ENCODE data around the gene TNFRSF12A.
A peak's percentile ranks its signal among the peaks of the same experiment; 100 is the strongest.

TNFRSF12A gene

GRCh38 chr16:3023669-3024478 is 3.7 kb downstream of the TNFRSF12A start, which contains the start of the genes HCFC1R1 and THOC6:
Gene HCFC1R1 (minus strand): TSS chr16:3023942. CDS start chr16:3023941, 1 bp downstream.
Gene THOC6 (plus strand): TSS chr16:3024035. CDS start chr16:3024327, 292 bp downstream.
- H3K9me3 ChIP-seq (replicated peaks; ENCODE audit: low read length) = no peaks in the 10 kb centered on the region
- H3K4me1 ChIP-seq (ENCODE audit: control insufficient read depth, insufficient read depth, low read length) = peaks cover 21% of the 10 kb centered on the region
- peaks cover 29% of the 10 kb centered on the region for H3K36me3 ChIP-seq (ENCODE audit: insufficient read depth, low read length)
- peak within 1 kb of the TSS; percentile 100 for H3K9ac ChIP-seq (ENCODE audit: low read depth, low read length)
- H3K4me2 ChIP-seq (ENCODE audit: low read length) = peak within 1 kb of the TSS; percentile 96
- peak within 1 kb of the TSS; percentile 97 for H3K4me3 ChIP-seq (ENCODE audit: low read length)
- peaks cover under 1% of the 10 kb centered on the region for H3K27me3 ChIP-seq (ENCODE audit: control insufficient read depth, insufficient read depth, low read length)

- Histone ChIP-seq H3K9ac (ENCODE audit: low read depth, low read length) (no peak overlapping the region), H3K9me3 (replicated peaks; ENCODE audit: low read length) (no peaks in the 10 kb centered on the region), H3K4me3 (ENCODE audit: low read length) (no peak overlapping the region), H3K4me1 (ENCODE audit: control insufficient read depth, insufficient read depth, low read length) (peaks cover 26% of the 10 kb centered on the region), H3K4me2 (ENCODE audit: low read length) (no peak overlapping the region), H3K27me3 (ENCODE audit: control insufficient read depth, insufficient read depth, low read length) (peaks cover 14% of the 10 kb centered on the region), H3K36me3 (ENCODE audit: insufficient read depth, low read length) (peaks cover 28% of the 10 kb centered on the region)
Measured at GRCh38 chr16:3025032-3026002, 5.1 kb downstream of the TNFRSF12A start.

GRCh38 chr16:3026003-3026378 is 5.8 kb downstream of the TNFRSF12A start:
- H3K4me3 ChIP-seq (ENCODE audit: low read length) = no peak overlapping the region
- no peak overlapping the region for H3K9ac ChIP-seq (ENCODE audit: low read depth, low read length)
- peaks cover 26% of the 10 kb centered on the region for H3K4me1 ChIP-seq (ENCODE audit: control insufficient read depth, insufficient read depth, low read length)
- H3K9me3 ChIP-seq (replicated peaks; ENCODE audit: low read length) = no peaks in the 10 kb centered on the region
- H3K4me2 ChIP-seq (ENCODE audit: low read length) = no peak overlapping the region
- H3K27me3 ChIP-seq (ENCODE audit: control insufficient read depth, insufficient read depth, low read length) = peaks cover 15% of the 10 kb centered on the region
- H3K36me3 ChIP-seq (ENCODE audit: insufficient read depth, low read length) = peaks cover 25% of the 10 kb centered on the region

GRCh38 chr16:3026609-3027488 is 6.7 kb downstream of the TNFRSF12A start:
- peaks cover 15% of the 10 kb centered on the region for H3K27me3 ChIP-seq (ENCODE audit: control insufficient read depth, insufficient read depth, low read length)
- peaks cover 18% of the 10 kb centered on the region for H3K36me3 ChIP-seq (ENCODE audit: insufficient read depth, low read length)
- no peaks in the 10 kb centered on the region for H3K9me3 ChIP-seq (replicated peaks; ENCODE audit: low read length)
- peaks cover 26% of the 10 kb centered on the region for H3K4me1 ChIP-seq (ENCODE audit: control insufficient read depth, insufficient read depth, low read length)
- H3K9ac ChIP-seq (ENCODE audit: low read depth, low read length) = no peak overlapping the region
- H3K4me2 ChIP-seq (ENCODE audit: low read length) = no peak overlapping the region
- no peak overlapping the region for H3K4me3 ChIP-seq (ENCODE audit: low read length)

GRCh38 chr16:3027489-3027795 is 7.3 kb downstream of the TNFRSF12A start:
- Histone ChIP-seq H3K9ac (ENCODE audit: low read depth, low read length) (no peak overlapping the region), H3K4me1 (ENCODE audit: control insufficient read depth, insufficient read depth, low read length) (peaks cover 22% of the 10 kb centered on the region), H3K4me3 (ENCODE audit: low read length) (no peak overlapping the region), H3K36me3 (ENCODE audit: insufficient read depth, low read length) (peaks cover 14% of the 10 kb centered on the region), H3K27me3 (ENCODE audit: control insufficient read depth, insufficient read depth, low read length) (peaks cover 20% of the 10 kb centered on the region), H3K4me2 (ENCODE audit: low read length) (no peak overlapping the region), H3K9me3 (replicated peaks; ENCODE audit: low read length) (no peaks in the 10 kb centered on the region)

- H3K36me3 ChIP-seq (ENCODE audit: insufficient read depth, low read length) = peaks cover 9% of the 10 kb centered on the region
- H3K9ac ChIP-seq (ENCODE audit: low read depth, low read length) = no peak overlapping the region
- peaks cover 27% of the 10 kb centered on the region for H3K27me3 ChIP-seq (ENCODE audit: control insufficient read depth, insufficient read depth, low read length)
- H3K4me1 ChIP-seq (ENCODE audit: control insufficient read depth, insufficient read depth, low read length) = peaks cover 15% of the 10 kb centered on the region
- H3K9me3 ChIP-seq (replicated peaks; ENCODE audit: low read length) = no peaks in the 10 kb centered on the region
- H3K4me3 ChIP-seq (ENCODE audit: low read length) = no peak overlapping the region
- no peak overlapping the region for H3K4me2 ChIP-seq (ENCODE audit: low read length)
Measured at GRCh38 chr16:3027983-3028715, 8.0 kb downstream of the TNFRSF12A start.

GRCh38 chr16:3028716-3029319 is 8.7 kb downstream of the TNFRSF12A start:
- H3K4me3 ChIP-seq (ENCODE audit: low read length) = no peak overlapping the region
- peaks cover 8% of the 10 kb centered on the region for H3K4me1 ChIP-seq (ENCODE audit: control insufficient read depth, insufficient read depth, low read length)

GRCh38 chr16:3029491-3030221 is 9.5 kb downstream of the TNFRSF12A start:
- Histone ChIP-seq H3K4me1 (ENCODE audit: control insufficient read depth, insufficient read depth, low read length) (peaks cover 8% of the 10 kb centered on the region), H3K9me3 (replicated peaks; ENCODE audit: low read length) (no peaks in the 10 kb centered on the region), H3K4me2 (ENCODE audit: low read length) (peak overlapping the region; percentile 66), H3K9ac (ENCODE audit: low read depth, low read length) (no peak overlapping the region), H3K4me3 (ENCODE audit: low read length) (peak overlapping the region; percentile 51), H3K36me3 (ENCODE audit: insufficient read depth, low read length) (peaks cover 9% of the 10 kb centered on the region), H3K27me3 (ENCODE audit: control insufficient read depth, insufficient read depth, low read length) (peaks cover 40% of the 10 kb centered on the region)

More at GRCh38 chr16:3028716-3029319, 8.7 kb downstream of the TNFRSF12A start:
- Histone ChIP-seq H3K36me3 (ENCODE audit: insufficient read depth, low read length) (peaks cover 9% of the 10 kb centered on the region), H3K9ac (ENCODE audit: low read depth, low read length) (no peak overlapping the region), H3K4me2 (ENCODE audit: low read length) (no peak overlapping the region), H3K27me3 (ENCODE audit: control insufficient read depth, insufficient read depth, low read length) (peaks cover 34% of the 10 kb centered on the region), H3K9me3 (replicated peaks; ENCODE audit: low read length) (no peaks in the 10 kb centered on the region)

GRCh38 chr16:3030222-3031212 is 10.3 kb downstream of the TNFRSF12A start:
- Histone ChIP-seq H3K9me3 (replicated peaks; ENCODE audit: low read length) (no peaks in the 10 kb centered on the region), H3K36me3 (ENCODE audit: insufficient read depth, low read length) (peaks cover 9% of the 10 kb centered on the region), H3K4me3 (ENCODE audit: low read length) (no peak overlapping the region), H3K4me2 (ENCODE audit: low read length) (no peak overlapping the region), H3K9ac (ENCODE audit: low read depth, low read length) (no peak overlapping the region), H3K27me3 (ENCODE audit: control insufficient read depth, insufficient read depth, low read length) (peaks cover 47% of the 10 kb centered on the region), H3K4me1 (ENCODE audit: control insufficient read depth, insufficient read depth, low read length) (peaks cover 8% of the 10 kb centered on the region)

Measured in skeletal muscle satellite cell (primary cell).